NCI-H187 (cell line): ENCODE results near the gene KPNA4.
"Not testable (repeated sequence)": the region's sequence is repeated elsewhere in the genome, so short reads cannot be mapped to it uniquely, and the experiment has no call there.

Source experiments
- DNase-seq, 2 experiments: peaks; one replicate each; lab custom pipeline; 2025; lab: John Stamatoyannopoulos, UW

Gene KPNA4

GRCh38 chr3:160573955-160574525 is 8.7 kb upstream of the KPNA4 start:
- not testable (repeated sequence) for DNase-seq

GRCh38 chr3:160569894-160570652 is 4.7 kb upstream of the KPNA4 start:
- no peak for DNase-seq

- DNase-seq, result no peak
Measured at GRCh38 chr3:160568989-160569388, 3.6 kb upstream of the KPNA4 start.

- DNase-seq, result no peak
Measured at GRCh38 chr3:160567774-160568173, 2.4 kb upstream of the KPNA4 start.

- DNase-seq, result no peak
Measured at GRCh38 chr3:160566499-160566898, 1.1 kb upstream of the KPNA4 start.

GRCh38 chr3:160564949-160565441 is 376 bp downstream of the KPNA4 start:
- peak in 1 of 2 experiments; percentile 9 for DNase-seq

GRCh38 chr3:160564258-160564911 is 986 bp downstream of the KPNA4 start:
- peak in 1 of 2 experiments; percentile 2 for DNase-seq

GRCh38 chr3:160562952-160563351 is 2.4 kb downstream of the KPNA4 start:
- no peak for DNase-seq

- DNase-seq, result no peak
Measured at GRCh38 chr3:160557571-160557970, 7.8 kb downstream of the KPNA4 start.

- no peak for DNase-seq
Measured at GRCh38 chr3:160556141-160556540, 9.2 kb downstream of the KPNA4 start.

GRCh38 chr3:160554980-160555379 is 10.4 kb downstream of the KPNA4 start:
- peak; percentile 17 to 26 for DNase-seq

- no peak for DNase-seq
Measured at GRCh38 chr3:160553827-160554226, 11.5 kb downstream of the KPNA4 start.

GRCh38 chr3:160546727-160547126 is 18.6 kb downstream of the KPNA4 start:
- no peak for DNase-seq

- no peak for DNase-seq
Measured at GRCh38 chr3:160545504-160545871, 19.9 kb downstream of the KPNA4 start.

- DNase-seq, result no peak
Measured at GRCh38 chr3:160544844-160545503, 20.4 kb downstream of the KPNA4 start.

GRCh38 chr3:160540551-160540950 is 24.8 kb downstream of the KPNA4 start:
- no peak for DNase-seq

GRCh38 chr3:160538895-160539294 is 26.5 kb downstream of the KPNA4 start:
- no peak for DNase-seq

GRCh38 chr3:160537729-160538128 is 27.6 kb downstream of the KPNA4 start:
- DNase-seq, result no peak

- no peak for DNase-seq
Measured at GRCh38 chr3:160532371-160532770, 33.0 kb downstream of the KPNA4 start.

- DNase-seq, result no peak
Measured at GRCh38 chr3:160531311-160531710, 34.1 kb downstream of the KPNA4 start.

- DNase-seq, result not testable (repeated sequence)
Measured at GRCh38 chr3:160516391-160516790, 49.0 kb downstream of the KPNA4 start.

GRCh38 chr3:160501325-160501724 is 64.0 kb downstream of the KPNA4 start:
- DNase-seq, result no peak

GRCh38 chr3:160498202-160498601 is 67.2 kb downstream of the KPNA4 start:
- no peak for DNase-seq
